ENCODE results near the gene PRICKLE3.

Gene PRICKLE3

DNA sequence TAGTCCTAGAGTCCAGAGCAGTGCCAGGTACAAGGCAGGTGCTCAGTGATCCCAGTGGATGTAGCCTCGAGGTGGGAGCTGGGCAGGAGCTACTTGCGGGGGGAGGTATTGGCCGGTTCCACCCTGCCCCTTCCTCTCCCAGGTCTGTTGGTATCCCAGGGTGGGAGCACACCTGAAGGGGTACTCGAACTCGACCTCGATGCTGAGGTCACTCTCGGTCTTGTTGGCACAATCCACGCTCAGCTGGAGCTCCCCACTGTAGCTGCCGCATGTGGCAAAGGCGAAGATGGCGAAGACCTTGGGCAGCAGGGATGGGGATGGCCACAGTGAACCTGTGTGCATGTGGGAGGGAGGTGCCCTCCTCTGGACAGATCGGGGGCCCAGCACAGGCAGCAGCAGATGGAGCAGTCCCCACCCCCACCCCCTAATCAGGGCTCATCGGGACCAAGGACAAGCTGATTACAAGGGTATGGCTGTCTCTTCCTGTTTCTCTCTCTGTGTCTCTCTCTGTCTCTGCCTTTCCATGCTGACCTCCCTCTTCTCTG, 11.4 kb upstream of the PRICKLE3 start:
- no peak overlapping the region for H3K9ac ChIP-seq
- no peaks in the 10 kb centered on the region for H4K20me1 ChIP-seq (ENCODE audit: insufficient read depth)
- no peaks in the 10 kb centered on the region for H3K36me3 ChIP-seq (ENCODE audit: insufficient read depth)
- peaks cover under 1% of the 10 kb centered on the region for H3K4me1 ChIP-seq (ENCODE audit: low read depth, poor library complexity, severe bottlenecking)
- H3K79me2 ChIP-seq (ENCODE audit: insufficient read depth, low read depth): no peaks in the 10 kb centered on the region
- TF ChIP-seq, protein P1, sequence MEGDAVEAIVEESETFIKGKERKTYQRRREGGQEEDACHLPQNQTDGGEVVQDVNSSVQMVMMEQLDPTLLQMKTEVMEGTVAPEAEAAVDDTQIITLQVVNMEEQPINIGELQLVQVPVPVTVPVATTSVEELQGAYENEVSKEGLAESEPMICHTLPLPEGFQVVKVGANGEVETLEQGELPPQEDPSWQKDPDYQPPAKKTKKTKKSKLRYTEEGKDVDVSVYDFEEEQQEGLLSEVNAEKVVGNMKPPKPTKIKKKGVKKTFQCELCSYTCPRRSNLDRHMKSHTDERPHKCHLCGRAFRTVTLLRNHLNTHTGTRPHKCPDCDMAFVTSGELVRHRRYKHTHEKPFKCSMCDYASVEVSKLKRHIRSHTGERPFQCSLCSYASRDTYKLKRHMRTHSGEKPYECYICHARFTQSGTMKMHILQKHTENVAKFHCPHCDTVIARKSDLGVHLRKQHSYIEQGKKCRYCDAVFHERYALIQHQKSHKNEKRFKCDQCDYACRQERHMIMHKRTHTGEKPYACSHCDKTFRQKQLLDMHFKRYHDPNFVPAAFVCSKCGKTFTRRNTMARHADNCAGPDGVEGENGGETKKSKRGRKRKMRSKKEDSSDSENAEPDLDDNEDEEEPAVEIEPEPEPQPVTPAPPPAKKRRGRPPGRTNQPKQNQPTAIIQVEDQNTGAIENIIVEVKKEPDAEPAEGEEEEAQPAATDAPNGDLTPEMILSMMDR (conservative IDR thresholded peaks at IDR 0.05; ENCODE audit: low read depth, low read length): no peak
- H3K27ac ChIP-seq: no peak overlapping the region
- H3K4me2 ChIP-seq: no peak overlapping the region
- H3K4me3 ChIP-seq (IDR thresholded peaks at IDR 0.05; ENCODE audit: insufficient read depth, low read depth, low read length): no peak overlapping the region
- peaks cover 5% of the 10 kb centered on the region; the same call in 1 of the 2 replicates for H3K27me3 ChIP-seq (ENCODE audit: insufficient read depth, low read depth)
- no peak overlapping the region for H2AFZ ChIP-seq (ENCODE audit: low read depth)

DNA sequence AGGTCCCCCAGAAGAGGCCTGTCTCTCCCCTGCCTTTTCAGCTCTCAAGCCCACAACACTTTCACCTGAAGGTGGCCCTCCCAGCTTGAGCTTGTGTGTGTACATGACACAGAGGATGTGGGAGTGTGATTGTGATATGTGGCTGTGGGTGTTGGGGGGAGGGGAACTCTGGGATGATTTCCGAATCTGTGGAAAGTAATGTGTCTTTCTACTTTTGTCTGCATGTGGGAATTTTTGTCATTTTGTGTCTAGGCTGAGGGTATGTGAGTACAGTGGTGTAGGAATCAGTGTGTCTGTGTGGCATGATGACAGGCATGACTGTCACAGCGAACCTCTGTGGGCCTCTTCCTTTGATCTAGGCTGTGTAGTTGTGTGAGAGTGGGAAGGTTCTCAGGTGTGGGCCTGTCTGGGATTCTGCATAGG, 7.4 kb upstream of the PRICKLE3 start:
- no peaks in the 10 kb centered on the region for H3K36me3 ChIP-seq (ENCODE audit: insufficient read depth)
- H4K20me1 ChIP-seq (ENCODE audit: insufficient read depth): no peaks in the 10 kb centered on the region
- H2AFZ ChIP-seq (ENCODE audit: low read depth): no peak overlapping the region
- peaks cover 8% of the 10 kb centered on the region for H3K4me1 ChIP-seq (ENCODE audit: low read depth, poor library complexity, severe bottlenecking)
- no peak overlapping the region for H3K4me3 ChIP-seq (IDR thresholded peaks at IDR 0.05; ENCODE audit: insufficient read depth, low read depth, low read length)
- no peak overlapping the region for H3K9ac ChIP-seq
- H3K27ac ChIP-seq: no peak overlapping the region
- no peaks in the 10 kb centered on the region for H3K79me2 ChIP-seq (ENCODE audit: insufficient read depth, low read depth)
- H3K27me3 ChIP-seq (ENCODE audit: insufficient read depth, low read depth): peaks cover 5% of the 10 kb centered on the region; the same call in 1 of the 2 replicates
- H3K4me2 ChIP-seq: no peak overlapping the region
- TF ChIP-seq, protein P1 (conservative IDR thresholded peaks at IDR 0.05; ENCODE audit: low read depth, low read length): no peak

DNA sequence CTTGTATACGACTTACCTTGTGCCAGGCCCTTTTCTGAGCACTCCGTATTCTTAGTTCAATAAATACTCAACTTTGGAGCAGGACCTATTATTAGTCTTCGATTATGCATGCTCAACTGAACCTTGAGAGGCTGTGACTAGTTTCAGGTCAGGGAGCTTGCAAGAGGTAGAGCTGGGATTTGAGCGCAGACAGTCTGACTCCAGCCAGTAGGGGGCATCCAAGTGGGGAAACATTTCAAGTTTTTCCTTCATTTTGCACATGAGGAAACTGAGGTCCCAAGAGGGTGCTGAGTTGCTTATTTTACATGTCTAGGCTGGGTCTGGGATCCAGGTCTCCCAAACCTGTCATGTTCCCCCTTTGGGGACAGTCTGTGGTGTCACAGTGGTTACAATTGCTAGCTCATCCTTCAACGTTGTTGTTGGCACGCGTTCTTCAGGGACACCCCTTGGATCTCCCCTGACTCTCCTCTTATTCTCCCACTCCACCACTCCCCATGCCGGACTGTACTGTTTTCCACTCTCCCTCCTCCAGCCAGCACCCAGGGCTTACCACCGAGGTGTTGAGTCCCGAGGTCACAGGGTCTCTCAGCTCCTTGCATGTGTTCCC, 6.7 kb upstream of the PRICKLE3 start:
- no peaks in the 10 kb centered on the region for H3K36me3 ChIP-seq (ENCODE audit: insufficient read depth)
- no peak overlapping the region for H3K27ac ChIP-seq
- H3K79me2 ChIP-seq (ENCODE audit: insufficient read depth, low read depth): no peaks in the 10 kb centered on the region
- H4K20me1 ChIP-seq (ENCODE audit: insufficient read depth): no peaks in the 10 kb centered on the region
- H3K9ac ChIP-seq: no peak overlapping the region
- TF ChIP-seq, protein P1 (conservative IDR thresholded peaks at IDR 0.05; ENCODE audit: low read depth, low read length): peak; percentile 57
- H3K4me2 ChIP-seq: no peak overlapping the region
- no peaks in the 10 kb centered on the region for H3K27me3 ChIP-seq (ENCODE audit: insufficient read depth, low read depth)
- peaks cover 8% of the 10 kb centered on the region for H3K4me1 ChIP-seq (ENCODE audit: low read depth, poor library complexity, severe bottlenecking)
- no peak overlapping the region for H2AFZ ChIP-seq (ENCODE audit: low read depth)
- no peak overlapping the region for H3K4me3 ChIP-seq (IDR thresholded peaks at IDR 0.05; ENCODE audit: insufficient read depth, low read depth, low read length)

DNA sequence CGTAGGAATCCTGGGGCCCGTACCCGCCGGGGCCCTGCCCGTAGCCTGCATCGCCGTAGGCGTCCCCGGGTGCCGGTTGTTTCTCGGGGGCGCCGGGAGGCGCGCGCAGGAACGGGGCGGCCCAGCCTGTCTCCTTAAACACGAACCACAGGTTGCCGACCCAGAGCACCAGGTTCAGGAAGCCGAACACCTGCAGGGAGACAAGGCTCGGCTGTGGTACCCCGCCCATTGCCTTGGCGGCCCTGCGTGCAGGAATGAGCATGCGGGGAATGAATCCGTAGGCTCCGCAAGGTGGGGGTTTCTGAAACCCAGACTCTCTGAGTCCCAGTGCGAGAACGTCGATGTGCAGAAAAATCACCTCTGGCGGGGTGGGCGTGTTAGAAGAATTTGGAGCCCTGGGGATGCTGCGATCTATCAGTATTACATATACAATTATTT, 5.4 kb upstream of the PRICKLE3 start:
- TF ChIP-seq, protein P1 (conservative IDR thresholded peaks at IDR 0.05; ENCODE audit: low read depth, low read length): no peak
- no peaks in the 10 kb centered on the region for H4K20me1 ChIP-seq (ENCODE audit: insufficient read depth)
- no peaks in the 10 kb centered on the region for H3K36me3 ChIP-seq (ENCODE audit: insufficient read depth)
- peak overlapping the region; percentile 62 for H3K27ac ChIP-seq
- no peaks in the 10 kb centered on the region for H3K79me2 ChIP-seq (ENCODE audit: insufficient read depth, low read depth)
- peaks cover 8% of the 10 kb centered on the region for H3K4me1 ChIP-seq (ENCODE audit: low read depth, poor library complexity, severe bottlenecking)
- H2AFZ ChIP-seq (ENCODE audit: low read depth): peak overlapping the region; percentile 73
- no peaks in the 10 kb centered on the region for H3K27me3 ChIP-seq (ENCODE audit: insufficient read depth, low read depth)
- H3K4me3 ChIP-seq (IDR thresholded peaks at IDR 0.05; ENCODE audit: insufficient read depth, low read depth, low read length): no peak overlapping the region
- H3K9ac ChIP-seq: peak overlapping the region; percentile 66
- peak overlapping the region; percentile 48 for H3K4me2 ChIP-seq

Data from KMS-11 (cell line).